Activated CD8-positive, alpha-beta T cell treated with anti-CD3 and anti-CD28 coated beads, Interleukin-2, amount 10 ng/mL, durations not matched to agents 7 days and 5 days (primary cell): Measurements from ENCODE around the gene C11orf98. TPM values are rescaled to one million over a fixed set of nuclear protein-coding genes. Genes with fewer than 3 reads are reported as not detected.
A peak's percentile ranks its signal among the peaks of the same experiment; 100 is the strongest.
"Not testable (repeated sequence)": the region's sequence is repeated elsewhere in the genome, so short reads cannot be mapped to it uniquely, and the experiment has no call there.

Experiments used
- ATAC-seq: fragments of 150-1000 bp; cut with Tn5 transposase; one replicate; pipeline ENCODE4 v1.10.0; 2021; ENCODE audit warnings: moderate library complexity
- CTCF ChIA-PET: fragments of 350-600 bp; sonication (Branson Sonifier 250); formaldehyde crosslinking; loops from one replicate; lab custom pipeline; 2021; ENCODE audit warnings: antibody characterized with exemption; lab: Charles Lee
- POLR2A ChIA-PET: fragments of 350-600 bp; sonication (Branson Sonifier 250); formaldehyde crosslinking; loops from one replicate; lab custom pipeline; 2021; ENCODE audit warnings: antibody characterized with exemption; lab: Charles Lee
- DNase-seq: peaks from one replicate; pipeline ENCODE4 v3.0.0-alpha.2; 2020
- H3K27ac Mint-ChIP-seq: one replicate; pipeline ENCODE4 v1.8.0; 2021; ENCODE audit warnings: mild to moderate bottlenecking, mixed read lengths
- H3K27me3 Mint-ChIP-seq: one replicate; pipeline ENCODE4 v1.8.0; 2021; ENCODE audit warnings: low read depth, mixed read lengths
- H3K36me3 Mint-ChIP-seq: one replicate; pipeline ENCODE4 v1.8.0; 2021; ENCODE audit warnings: low read depth, mixed read lengths
- H3K4me1 Mint-ChIP-seq: one replicate; pipeline ENCODE4 v1.8.0; 2021; ENCODE audit warnings: low read depth, mixed read lengths
- H3K4me3 Mint-ChIP-seq: one replicate; pipeline ENCODE4 v1.8.0; 2021; ENCODE audit warnings: mild to moderate bottlenecking, mixed read lengths
- H3K9me3 Mint-ChIP-seq: one replicate; pipeline ENCODE4 v1.8.0; 2022; ENCODE audit warnings: mixed read lengths; ENCODE audit not compliant: insufficient read depth
- total RNA-seq, 2 experiments: library from RNA; stranded (reverse); gene quantifications; one replicate each; pipeline ENCODE4 v1.2.3, GENCODE V29; 2021

Gene C11orf98
- total RNA-seq, 2 experiments from 2014 or later, result 131 to 133 TPM

DNA sequence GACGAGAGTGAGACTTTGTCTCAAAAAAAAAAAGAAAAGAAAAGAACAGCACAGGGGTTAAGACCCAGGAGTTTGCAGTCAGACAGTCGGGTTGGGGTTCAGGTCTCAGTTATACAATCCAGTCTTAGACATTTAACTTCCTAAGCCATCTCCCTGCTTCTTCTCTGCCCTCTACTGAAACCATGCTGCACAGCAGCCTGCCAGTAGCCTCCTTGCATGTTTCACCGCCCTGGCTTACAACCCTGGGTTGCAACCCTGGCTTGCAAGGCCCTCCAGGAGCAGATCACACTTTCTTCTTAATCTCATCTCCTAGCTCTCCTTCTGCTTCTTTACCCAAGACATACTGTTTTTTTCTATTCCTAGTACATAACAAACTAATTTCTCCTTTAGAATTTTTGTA lies 37.3 kb downstream of the C11orf98 start:
- Mint-ChIP-seq H3K27ac (no peak overlapping the region), H3K36me3 (peaks cover 70% of the 10 kb centered on the region), H3K4me1 (peaks cover 2% of the 10 kb centered on the region), H3K9me3 (no peaks in the 10 kb centered on the region), H3K4me3 (no peak overlapping the region), H3K27me3 (no peaks in the 10 kb centered on the region)
- ChIA-PET CTCF (interaction anchor here (1.5 to 1.8 kb wide), 3 partner anchors 16 to 67 kb away, joined by 3 to 4 read pairs (median 3); partner anchors contain the start of gene EML3), POLR2A (interaction anchor here (1.0 kb wide), 1 partner anchor 37 kb away, joined by 3 read pairs; the partner anchor contains the start of genes C11orf98 and CSKMT)
- DNase-seq (no peak), ATAC-seq (peak; percentile 24)

DNA sequence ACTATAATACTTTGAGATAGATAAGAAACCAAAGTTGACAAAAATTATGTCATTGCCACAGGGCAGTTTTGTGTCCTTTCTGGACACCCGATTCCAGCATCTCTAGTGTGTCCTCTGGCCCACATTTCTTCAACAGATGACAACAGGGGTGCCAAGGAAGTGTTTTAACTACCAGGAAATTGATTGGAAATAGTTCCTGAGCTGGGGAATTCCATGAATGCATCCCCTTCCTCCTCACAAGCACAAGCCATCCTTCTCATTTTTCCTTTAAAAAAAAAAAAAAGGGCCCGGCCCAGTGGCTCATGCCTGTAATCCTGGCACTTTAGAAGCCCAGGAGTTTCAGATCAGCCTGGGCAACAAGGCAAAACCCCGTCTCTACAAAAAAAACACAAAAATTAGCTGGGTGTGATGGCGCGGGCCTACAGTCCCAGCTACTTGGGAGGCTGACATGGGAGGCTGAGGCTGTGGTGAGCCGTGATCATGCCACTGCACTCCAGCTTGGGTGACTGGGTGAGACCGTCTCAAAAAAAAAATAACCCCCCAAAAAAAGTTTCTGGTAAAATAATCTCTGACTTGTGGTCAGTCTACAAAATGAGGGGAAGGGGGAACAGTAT lies 42.4 kb downstream of the C11orf98 start:
- H3K4me1 Mint-ChIP-seq, result peaks cover 29% of the 10 kb centered on the region
- H3K27me3 Mint-ChIP-seq, result no peaks in the 10 kb centered on the region
- no peaks in the 10 kb centered on the region for H3K9me3 Mint-ChIP-seq
- ATAC-seq (no peak), DNase-seq (no peak)
- ChIA-PET CTCF (interaction anchor here (1.0 to 3.4 kb wide), 8 partner anchors 11 to 62 kb away, joined by 3 to 18 read pairs (median 3); partner anchors contain the start of genes C11orf98, CSKMT, EML3 and TUT1), POLR2A (interaction anchor here (0.6 to 3.6 kb wide), 14 partner anchors 9 to 233 kb away, joined by 3 to 29 read pairs (median 9); partner anchors contain the start of genes C11orf98, CSKMT, EML3 and GANAB)
- peak overlapping the region; percentile 86 for H3K4me3 Mint-ChIP-seq
- peak overlapping the region; percentile 92 for H3K27ac Mint-ChIP-seq
- H3K36me3 Mint-ChIP-seq, result peaks cover 48% of the 10 kb centered on the region

DNA sequence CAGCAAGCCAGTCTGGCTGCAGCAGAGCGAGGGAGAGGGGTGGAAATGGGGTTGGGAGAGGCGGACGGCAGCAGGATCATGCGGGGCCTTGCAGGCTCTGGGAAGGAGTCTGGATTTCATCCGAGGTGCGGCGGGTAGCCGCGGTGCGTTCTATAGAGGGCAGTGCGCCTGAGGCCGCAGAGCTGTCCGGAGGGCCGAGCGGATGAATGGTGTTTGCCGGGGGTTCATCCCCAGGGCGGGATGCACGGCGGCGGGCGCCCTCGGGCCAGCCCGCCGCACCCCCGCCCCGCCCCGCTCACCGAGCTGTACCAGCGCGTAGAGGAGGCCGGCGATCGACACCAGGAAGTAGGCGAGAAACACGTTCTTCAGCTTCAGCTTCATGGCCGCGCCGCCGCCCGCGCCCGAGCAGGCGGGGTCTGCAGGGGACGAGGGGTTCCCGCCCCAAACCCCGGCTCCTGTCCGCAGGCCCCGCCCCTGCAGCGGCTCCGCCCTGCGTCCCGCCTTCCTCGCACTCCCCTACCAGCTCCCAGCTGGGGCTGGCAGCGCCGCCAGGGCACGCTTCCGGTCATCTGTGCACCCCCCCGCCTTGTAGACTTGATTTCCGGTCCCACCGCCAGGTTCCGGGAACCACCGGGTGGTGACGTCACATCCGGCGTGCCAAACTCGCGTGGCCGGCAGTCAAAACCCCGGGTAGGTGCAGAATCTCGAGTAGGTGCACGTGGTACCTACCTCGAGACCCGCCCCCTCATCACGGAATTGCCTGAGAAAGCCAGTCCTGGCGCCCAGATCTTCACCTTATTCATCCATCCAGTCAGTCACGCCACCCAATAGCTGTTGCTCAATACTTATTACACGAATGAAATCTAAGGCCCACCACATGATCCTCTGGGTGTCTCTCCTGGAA lies 43.2 kb downstream of the C11orf98 start, which contains the start of gene B3GAT3:
Gene B3GAT3 (minus strand): TSS at position 420 of the 904 bp plus-strand sequence. CDS start 39 bp downstream, at position 381.
- Mint-ChIP-seq H3K4me1 (peaks cover 29% of the 10 kb centered on the region), H3K4me3 (peak within 1 kb of the TSS; percentile 86), H3K27me3 (no peaks in the 10 kb centered on the region), H3K36me3 (peaks cover 44% of the 10 kb centered on the region), H3K9me3 (no peaks in the 10 kb centered on the region), H3K27ac (peak within 1 kb of the TSS; percentile 97)
- DNase-seq (peak; percentile 98), ATAC-seq (peak; percentile 90)
- ChIA-PET POLR2A (interaction anchor here (0.8 to 3.6 kb wide), 21 partner anchors 9 to 234 kb away, joined by 3 to 29 read pairs (median 5); partner anchors contain the start of genes C11orf98, CSKMT, EEF1G and EML3), CTCF (interaction anchor here (1.0 to 3.4 kb wide), 12 partner anchors 10 to 240 kb away, joined by 3 to 18 read pairs (median 4); partner anchors contain the start of genes EML3, MTA2 and TUT1)

DNA sequence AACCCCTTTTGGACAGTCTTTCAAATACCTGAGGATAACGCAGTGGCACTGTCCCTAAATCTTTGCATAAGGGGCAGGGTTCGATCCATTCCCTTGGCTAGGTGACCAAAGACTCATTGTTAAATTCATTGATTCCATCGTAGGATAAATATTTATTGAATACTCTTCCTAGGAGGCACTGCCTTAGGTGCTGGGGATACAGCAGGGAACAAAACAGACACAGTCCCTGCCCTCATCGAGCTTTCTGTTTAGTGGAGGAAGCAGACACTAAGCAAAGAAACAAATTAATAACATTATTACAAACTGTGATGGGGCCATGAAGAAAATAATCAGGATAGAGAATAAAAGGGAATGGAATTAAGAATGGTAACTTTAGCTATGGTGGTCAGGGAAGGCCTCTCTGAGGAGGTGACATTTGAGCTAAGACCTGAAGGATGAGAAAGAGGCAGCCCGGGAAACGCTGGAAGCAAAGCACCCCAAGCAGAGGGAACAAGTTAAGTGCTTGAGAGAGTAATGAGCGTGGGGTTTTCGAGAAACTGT lies 43.9 kb downstream of the C11orf98 start:
- peak overlapping the region; percentile 86 for H3K4me3 Mint-ChIP-seq
- CTCF ChIA-PET, result interaction anchor here (0.7 to 3.4 kb wide), 13 partner anchors 10 to 240 kb away, joined by 3 to 18 read pairs (median 4); partner anchors contain the start of genes C11orf98, CSKMT, EML3 and MTA2

DNA sequence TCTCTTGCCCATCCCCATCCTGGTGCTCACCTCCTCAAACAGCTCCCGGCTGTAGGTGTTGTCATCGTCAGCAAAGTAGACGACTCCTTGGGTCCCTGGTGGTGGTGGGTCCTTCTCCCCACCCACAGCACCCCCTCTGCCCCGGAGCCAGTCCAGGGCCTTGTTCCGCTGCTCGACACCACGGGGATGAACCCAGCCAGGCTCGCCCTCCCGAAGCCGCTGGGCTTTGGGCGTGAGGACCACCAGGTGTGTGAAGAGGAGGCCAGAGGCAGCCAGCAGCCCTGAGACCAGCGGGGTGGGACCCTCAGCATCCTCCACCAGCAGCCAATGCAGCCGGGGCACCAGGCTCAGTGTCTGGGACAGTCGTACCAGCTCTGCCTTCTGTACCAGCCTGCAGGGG lies 48.1 kb downstream of the C11orf98 start:
- ATAC-seq, H3K4me3 Mint-ChIP-seq, DNase-seq, H3K27ac Mint-ChIP-seq, H3K27me3 Mint-ChIP-seq, H3K9me3 Mint-ChIP-seq: not testable (repeated sequence)
- peaks cover 43% of the 10 kb centered on the region for H3K4me1 Mint-ChIP-seq
- POLR2A ChIA-PET, result interaction anchor here (0.9 to 1.1 kb wide), 2 partner anchors 25 to 89 kb away, joined by 3 read pairs; no protein-coding TSS in a partner anchor
- CTCF ChIA-PET, result interaction anchor here (0.9 kb wide), 1 partner anchor 25 kb away, joined by 3 read pairs; the partner anchor contains the start of gene TUT1
- peaks cover 30% of the 10 kb centered on the region for H3K36me3 Mint-ChIP-seq

More for the DNA sequence above, 43.9 kb downstream of the C11orf98 start:
- peaks cover 43% of the 10 kb centered on the region for H3K36me3 Mint-ChIP-seq
- DNase-seq (no peak), ATAC-seq (no peak)
- H3K27me3 Mint-ChIP-seq, result no peaks in the 10 kb centered on the region
- H3K4me1 Mint-ChIP-seq, result peaks cover 34% of the 10 kb centered on the region
- no peaks in the 10 kb centered on the region for H3K9me3 Mint-ChIP-seq
- POLR2A ChIA-PET, result interaction anchor here (0.8 to 3.6 kb wide), 19 partner anchors 9 to 235 kb away, joined by 3 to 29 read pairs (median 6); partner anchors contain the start of genes C11orf98, CSKMT, EEF1G and EML3
- H3K27ac Mint-ChIP-seq, result peak overlapping the region; percentile 97

DNA sequence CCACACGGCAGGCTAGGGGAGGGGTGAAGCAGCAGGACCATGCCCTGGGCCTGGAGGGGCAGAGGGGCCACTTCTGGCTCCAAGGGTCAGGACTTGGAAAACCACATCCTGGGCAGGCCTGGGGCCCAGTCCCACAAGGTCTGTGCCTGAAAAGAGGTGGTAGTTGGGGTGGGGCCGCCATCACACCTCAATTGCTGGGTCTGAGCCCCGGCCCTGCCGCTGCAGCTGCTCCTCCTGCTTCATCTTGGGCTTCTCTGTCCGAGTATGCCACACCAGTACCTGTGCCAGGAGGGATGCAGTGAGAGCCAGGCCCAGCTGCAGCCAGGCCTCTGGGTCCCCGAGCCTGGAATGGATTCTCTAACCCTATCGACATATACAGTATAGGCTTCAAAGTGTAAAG lies 49.5 kb downstream of the C11orf98 start:
- ATAC-seq, result no peak
- POLR2A ChIA-PET, result interaction anchor here (0.8 to 1.5 kb wide), 3 partner anchors 24 to 50 kb away, joined by 3 to 6 read pairs (median 5); partner anchors contain the start of genes C11orf98, CSKMT and TUT1
- H3K4me3 Mint-ChIP-seq, result no peak overlapping the region
- H3K27me3 Mint-ChIP-seq, result no peaks in the 10 kb centered on the region
- peaks cover 24% of the 10 kb centered on the region for H3K36me3 Mint-ChIP-seq
- CTCF ChIA-PET, result no interaction called here
- no peak for DNase-seq
- peaks cover 43% of the 10 kb centered on the region for H3K4me1 Mint-ChIP-seq
- no peaks in the 10 kb centered on the region for H3K9me3 Mint-ChIP-seq
- H3K27ac Mint-ChIP-seq, result no peak overlapping the region

DNA sequence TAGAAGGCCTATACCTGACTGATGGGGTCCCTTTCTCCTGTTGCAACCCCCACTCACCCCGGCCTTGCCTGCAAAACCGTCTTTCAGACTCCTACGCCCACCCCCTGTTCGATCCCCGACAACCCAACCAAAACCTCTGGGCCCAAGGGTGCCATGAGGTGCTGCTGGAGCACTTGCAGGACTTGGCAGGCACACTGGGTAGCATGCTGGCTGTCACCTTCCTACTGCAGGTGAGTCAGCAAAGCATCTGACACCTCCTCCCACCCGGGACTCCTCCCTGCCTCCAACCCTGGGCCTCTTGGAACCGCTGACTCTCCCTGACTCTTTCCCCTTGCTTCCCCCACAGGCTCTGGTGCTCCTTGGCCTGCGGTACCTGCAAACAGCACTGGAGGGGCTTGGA lies 50.7 kb downstream of the C11orf98 start:
- peaks cover 48% of the 10 kb centered on the region for H3K4me1 Mint-ChIP-seq
- POLR2A ChIA-PET, result interaction anchor here (1.4 to 1.5 kb wide), 2 partner anchors 23 to 51 kb away, joined by 5 to 6 read pairs; partner anchors contain the start of genes C11orf98, CSKMT and TUT1
- H3K27me3 Mint-ChIP-seq, result no peaks in the 10 kb centered on the region
- CTCF ChIA-PET, result interaction anchor here (4.4 kb wide), 1 partner anchor 22 kb away, joined by 24 read pairs; the partner anchor contains the start of gene TUT1
- ATAC-seq (no peak), DNase-seq (no peak)
- no peak overlapping the region for H3K4me3 Mint-ChIP-seq
- H3K27ac Mint-ChIP-seq, result peak overlapping the region; percentile 81
- H3K9me3 Mint-ChIP-seq, result no peaks in the 10 kb centered on the region
- H3K36me3 Mint-ChIP-seq, result peaks cover 30% of the 10 kb centered on the region

DNA sequence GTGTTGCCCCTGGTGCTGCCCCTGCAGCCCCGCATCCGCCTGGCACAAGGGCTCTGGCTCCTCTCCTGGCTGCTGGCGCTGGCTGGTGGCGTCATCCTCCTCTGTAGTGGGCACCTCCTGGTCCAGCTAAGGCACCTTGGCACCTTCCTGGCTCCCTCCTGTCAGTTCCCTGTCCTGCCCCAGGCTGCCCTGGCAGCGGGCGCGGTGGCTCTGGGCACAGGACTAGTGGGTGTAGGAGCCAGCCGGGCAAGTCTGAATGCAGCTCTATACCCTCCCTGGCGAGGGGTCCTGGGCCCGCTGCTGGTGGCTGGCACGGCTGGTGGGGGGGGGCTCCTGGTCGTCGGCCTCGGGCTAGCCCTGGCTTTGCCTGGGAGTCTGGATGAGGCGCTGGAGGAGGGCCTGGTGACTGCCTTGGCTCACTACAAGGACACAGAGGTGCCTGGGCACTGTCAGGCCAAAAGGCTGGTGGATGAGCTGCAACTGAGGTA lies 51.7 kb downstream of the C11orf98 start:
- no peak for DNase-seq
- Mint-ChIP-seq H3K27ac (peak overlapping the region; percentile 81), H3K27me3 (no peaks in the 10 kb centered on the region), H3K36me3 (peaks cover 33% of the 10 kb centered on the region), H3K4me1 (peaks cover 51% of the 10 kb centered on the region), H3K9me3 (no peaks in the 10 kb centered on the region), H3K4me3 (peak overlapping the region; percentile 51)
- no peak for ATAC-seq
- POLR2A ChIA-PET, result interaction anchor here (0.7 to 3.8 kb wide), 5 partner anchors 9 to 228 kb away, joined by 3 to 29 read pairs (median 5); partner anchors contain the start of genes B3GAT3, LBHD1, UQCC3 and ZBTB3
- CTCF ChIA-PET, result interaction anchor here (1.0 to 4.4 kb wide), 4 partner anchors 12 to 67 kb away, joined by 3 to 24 read pairs (median 6); partner anchors contain the start of genes C11orf98, CSKMT, MTA2 and TUT1
